Kidney (tissue), 14 donors: ENCODE data around the gene VTI1A. TPM values are rescaled to one million over a fixed set of nuclear protein-coding genes. Genes with fewer than 3 reads are reported as not detected.

Source experiments
- DNase-seq, 5 donors: peaks; one replicate each; pipeline ENCODE4 v3.0.0-alpha.2; 2013 to 2020
- FAIRE-seq: peaks from 2 replicates; lab custom pipeline; 2012; peaks lifted over from hg19 to GRCh38; lab: Jason Lieb, UNC
- H3K27ac ChIP-seq, 2 donors: one replicate each; pipeline ENCODE4 v1.7.0; 2013; ENCODE audit warnings: low read depth in 2 of 2, low read length in 2 of 2, inconsistent platforms in 1 of 2
- H3K27me3 ChIP-seq: one replicate; pipeline ENCODE4 v1.7.1; 2013; ENCODE audit warnings: low read length, inconsistent platforms; ENCODE audit not compliant: control insufficient read depth, insufficient read depth
- H3K36me3 ChIP-seq, 3 donors: one replicate each; pipeline versions ENCODE4 v1.7.0 to v1.7.1; 2013; ENCODE audit warnings: low read length in 3 of 3, control low read depth in 1 of 3, inconsistent platforms in 1 of 3; ENCODE audit not compliant: insufficient read depth in 3 of 3, control insufficient read depth in 2 of 3
- H3K4me1 ChIP-seq, 3 donors: one replicate each; pipeline versions ENCODE4 v1.7.0 to v1.7.1; 2013; ENCODE audit warnings: low read length in 3 of 3, inconsistent platforms in 1 of 3, low read depth in 1 of 3; ENCODE audit not compliant: control insufficient read depth in 2 of 3, insufficient read depth in 2 of 3
- H3K4me3 ChIP-seq, 3 donors: one replicate each; pipeline versions ENCODE4 v1.7.0 to v1.8.1; 2013; ENCODE audit warnings: low read length in 3 of 3, control low read depth in 1 of 3, inconsistent platforms in 1 of 3
- H3K9ac ChIP-seq, 3 donors: one replicate each; pipeline versions ENCODE4 v1.7.0 to v1.7.1; 2013; ENCODE audit warnings: low read length in 3 of 3, control low read depth in 1 of 3, inconsistent platforms in 1 of 3
- H3K9me3 ChIP-seq, 3 donors: one replicate each; pipeline versions ENCODE4 v1.7.0 to v1.7.1; 2013; ENCODE audit warnings: low read length in 3 of 3, control low read depth in 1 of 3, inconsistent platforms in 1 of 3; ENCODE audit not compliant: control insufficient read depth in 2 of 3, insufficient read depth in 1 of 3
- CTCF ChIP-seq: IDR thresholded peaks from 3 replicates; pipeline ENCODE4 v1.5.1; 2012; ENCODE audit warnings: mild to moderate bottlenecking, moderate library complexity, borderline replicate concordance; ENCODE audit not compliant: insufficient read depth; ENCODE audit errors: extremely low read depth
- intact Hi-C: fragments of 100-400 bp; cut with DNase I; formaldehyde crosslinking; loops from one replicate; pipeline ENCODE4 v1.11.1; 2022
- polyA plus RNA-seq: library from polyadenylated mRNA; stranded (reverse); fragments of 350-450 nt; fragmentation: Illumina TruSeq; extraction: RNeasy Lipid Tissue Mini Kit (QIAGEN cat#74804); gene quantifications from one replicate; pipeline ENCODE4 v1.2.3, GENCODE V29; 2014; ENCODE audit warnings: low read depth, low replicate concordance; ENCODE audit not compliant: insufficient read depth
- total RNA-seq: library from RNA; stranded (reverse); fragmentation: NEBNext Ultra II Directional; extraction: Animal tissue kit (Norgen Biotek cat#: 25700); gene quantifications from one replicate; pipeline ENCODE4 v1.2.1, GENCODE V29; 2021
- donor health status: control.
- donor health status: control.
- donor health status: control.
- donor health status: control.
- donor health status: control.
- donor health status: DM: yes; HTN: yes; CAD: no.
- donor health status: Normal renal cell carcinoma (clear cell type).

Gene VTI1A
- total and polyA plus RNA-seq, 2 donors from 2014 or later = 9.2 to 41.8 TPM

DNA sequence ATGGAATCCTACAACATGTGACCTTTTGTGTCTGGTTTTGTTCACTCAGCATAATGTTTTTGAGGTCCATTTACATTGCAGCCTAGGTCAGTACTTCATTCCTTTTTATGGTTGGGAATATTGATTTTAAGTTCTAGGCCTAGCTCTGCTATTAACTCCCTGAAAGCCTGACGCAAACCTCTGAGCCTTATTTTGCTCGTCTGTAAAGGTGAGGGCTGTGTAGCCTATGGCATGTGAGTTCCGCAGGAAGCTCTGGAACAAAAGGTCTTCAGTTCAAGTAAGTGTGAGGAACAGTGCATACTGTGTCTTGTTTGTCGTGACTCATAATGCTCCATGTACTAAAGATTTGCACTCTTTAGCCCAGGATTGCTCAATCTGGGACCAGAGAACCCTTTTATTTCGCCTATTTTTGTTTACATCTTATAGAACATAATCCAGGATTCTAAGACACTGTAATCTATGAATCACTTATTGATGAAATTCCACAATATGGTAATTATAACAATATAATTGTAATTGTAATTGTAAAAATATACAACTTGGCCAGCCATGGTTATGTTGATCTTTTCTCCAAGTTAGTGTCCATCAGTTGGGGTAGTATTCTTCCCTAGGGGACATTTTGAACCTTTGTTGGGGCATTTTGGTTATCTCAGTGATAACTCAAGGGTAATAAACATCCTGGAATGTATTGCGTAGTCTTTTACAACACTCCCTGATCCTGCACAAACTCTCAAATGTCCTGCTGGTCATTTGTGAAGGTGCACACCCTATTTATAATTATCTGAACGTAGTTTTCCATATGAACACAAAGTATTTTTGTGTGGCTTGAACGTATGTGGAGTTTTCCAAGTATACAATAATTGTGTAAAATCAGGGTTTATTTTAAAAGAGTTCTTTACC, 184.7 kb downstream of the VTI1A start:
- no peaks in the 10 kb centered on the region for H3K4me1 ChIP-seq
- H3K9me3 ChIP-seq = no peaks in the 10 kb centered on the region
- no peak overlapping the region for H3K27ac ChIP-seq
- no peaks in the 10 kb centered on the region for H3K36me3 ChIP-seq
- no peak for FAIRE-seq
- intact Hi-C loops = no loop called here
- DNase-seq = no peak
- no peak overlapping the region for H3K4me3 ChIP-seq
- no peak for TF ChIP-seq CTCF
- no peak overlapping the region for H3K9ac ChIP-seq
- no peaks in the 10 kb centered on the region for H3K27me3 ChIP-seq

DNA sequence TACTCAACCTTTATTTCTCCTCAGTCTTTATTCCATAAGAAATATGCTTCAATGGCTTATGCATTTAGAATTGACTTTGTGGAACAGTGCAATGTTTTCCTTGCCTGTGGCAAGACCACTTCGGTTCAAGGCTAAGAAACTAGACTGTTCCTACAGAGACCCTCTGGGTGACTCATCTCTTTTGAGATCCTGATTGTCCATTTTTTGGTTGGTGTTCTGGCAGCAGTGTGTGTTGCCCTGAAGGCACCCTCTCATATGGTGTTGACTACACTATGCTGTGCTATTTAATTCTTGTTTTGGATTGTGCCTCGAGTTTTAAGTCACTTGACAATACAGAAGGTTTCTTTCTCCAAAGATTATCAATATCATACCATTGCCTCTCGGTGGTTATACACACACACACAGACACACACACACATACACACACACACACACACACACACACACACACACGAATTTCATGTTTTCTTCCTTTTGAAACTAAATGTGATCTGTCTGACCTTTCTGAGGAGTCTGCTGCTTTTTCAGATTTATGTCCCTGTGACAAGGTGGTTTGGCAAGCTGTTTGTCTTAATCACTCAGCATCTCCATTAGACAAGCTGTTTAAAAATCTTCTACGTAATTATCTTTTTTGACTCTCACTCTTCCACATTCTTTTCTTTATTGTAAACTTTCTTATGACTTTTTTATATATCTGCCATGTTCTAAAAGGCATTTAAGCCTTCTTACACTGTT, 187.2 kb downstream of the VTI1A start:
- Histone ChIP-seq H3K27me3 (no peaks in the 10 kb centered on the region), H3K4me3 (no peak overlapping the region), H3K4me1 (no peaks in the 10 kb centered on the region), H3K27ac (no peak overlapping the region), H3K36me3 (no peaks in the 10 kb centered on the region), H3K9me3 (no peaks in the 10 kb centered on the region), H3K9ac (no peak overlapping the region)
- DNase-seq = no peak
- TF ChIP-seq CTCF = no peak
- FAIRE-seq = no peak
- intact Hi-C loops = no loop called here

DNA sequence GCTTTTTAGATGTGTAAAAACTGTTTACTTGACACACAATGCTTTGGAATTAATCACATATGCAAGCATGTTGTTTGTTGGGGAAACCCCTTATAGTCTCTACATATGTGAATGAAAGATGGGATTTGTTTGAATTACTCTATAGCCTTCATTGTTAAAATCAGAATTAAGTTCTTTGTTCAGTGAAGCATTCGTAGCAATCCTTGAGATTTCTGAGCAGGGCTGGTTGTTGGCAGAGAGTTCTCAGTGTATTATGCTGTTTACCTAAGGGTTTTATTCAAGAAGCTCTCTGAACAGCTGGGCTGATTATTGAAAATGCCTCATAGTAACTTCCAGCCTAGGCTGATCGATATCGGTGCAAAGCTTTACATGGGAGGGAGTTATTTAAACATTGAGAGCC, 190.9 kb downstream of the VTI1A start:
- no peak for DNase-seq
- Histone ChIP-seq H3K36me3 (no peaks in the 10 kb centered on the region), H3K27ac (no peak overlapping the region), H3K9me3 (no peaks in the 10 kb centered on the region), H3K4me3 (no peak overlapping the region), H3K9ac (no peak overlapping the region), H3K27me3 (no peaks in the 10 kb centered on the region), H3K4me1 (no peaks in the 10 kb centered on the region)
- FAIRE-seq = no peak
- intact Hi-C loops = no loop called here
- TF ChIP-seq CTCF = no peak
